K562 (cell line): ENCODE results near the gene TXN2. TPM values are rescaled to one million over a fixed set of nuclear protein-coding genes. Genes with fewer than 3 reads are reported as not detected.

Experiments used
- COPS2 ChIP-seq: fragments of 450-650 bp; conservative IDR thresholded peaks from 2 replicates; pipeline ENCODE4 v1.6.1; 2016; ENCODE audit warnings: mild to moderate bottlenecking, moderate library complexity
- DACH1 ChIP-seq: fragments of 450-650 bp; IDR thresholded peaks from 2 replicates; pipeline ENCODE4 v1.6.1; 2018; ENCODE audit not compliant: partially characterized antibody
- MLLT1 ChIP-seq, 2 experiments: fragments of 450-650 bp; IDR thresholded peaks; 2 replicates each; pipeline ENCODE4 v1.6.1; 2016
- REST ChIP-seq, 2 experiments: fragments of 450-650 bp; formaldehyde crosslinking in 1 of 2; IDR thresholded peaks; 2 replicates each; pipeline versions ENCODE4 v1.4.0 to v1.6.1; 2014 to 2020; ENCODE audit warnings: mild to moderate bottlenecking in 2 of 2, borderline replicate concordance in 1 of 2, low read depth in 1 of 2
- TFAM ChIP-seq: fragments of 250-450 bp; sonication (Bioruptor Pico); conservative IDR thresholded peaks from 2 replicates; pipeline ENCODE4 v1.5.0; 2021; ENCODE audit warnings: mild to moderate bottlenecking, moderate library complexity
- TFAP4 ChIP-seq: sonication (generic); formaldehyde crosslinking; IDR thresholded peaks from 2 replicates; pipeline ENCODE4 v1.8.0; 2022; ENCODE audit warnings: missing genetic modification reagents, mild to moderate bottlenecking, moderate library complexity, borderline replicate concordance
- ZNF23 ChIP-seq: fragments of 250-450 bp; sonication (Bioruptor Pico); IDR thresholded peaks from 2 replicates; pipeline ENCODE4 v1.4.0; 2020; ENCODE audit warnings: mild to moderate bottlenecking
- polyA plus RNA-seq, 8 experiments: library from polyadenylated mRNA; depleted of rRNA in 4 of 8; stranded (reverse) in 5 of 8; unstranded in 3 of 8; fragments of >200 nt; fragmentation: Nextera tagmentation in 2 of 8; fragmentation: Illumina TruSeq in 1 of 8; extraction: Ambion mirVana in 2 of 8; extraction: Trizol in 1 of 8; gene quantifications; 2 replicates each; pipeline versions ENCODE4 v1.2.1 to v1.2.3, GENCODE V29; 2011 to 2014; ENCODE audit warnings: inconsistent platforms in 1 of 8, missing spikeins in 1 of 8
- total RNA-seq, 7 experiments: library from RNA; depleted of rRNA in 6 of 7; stranded (reverse); fragments of >200 nt in 6 of 7; fragmentation: Illumina TruSeq in 2 of 7; extraction: Trizol in 2 of 7; gene quantifications; 2 replicates each; pipeline versions ENCODE4 v1.2.1 to v1.2.3, GENCODE V29; 2011 to 2021; ENCODE audit warnings: low replicate concordance in 1 of 7

TXN2 gene
- total and polyA plus RNA-seq, 9 of the 15 experiments (the other 6 are each of a cell fraction or from before 2014, with no cell fraction given) = 48.5 to 399 (median 118) TPM

- TF ChIP-seq MLLT1 (IDR thresholded peaks at IDR 0.05) = peak in 1 of 2 experiments; percentile 99; a peak in 2 of 4 replicates
- 0 out of 2 replicates have a peak, but pooled peaks have one; percentile 45 for TF ChIP-seq TFAP4 (CRISPR knock-in tag)
- TF ChIP-seq COPS2 = no peak
- peak; percentile 61 for TF ChIP-seq DACH1
- TF ChIP-seq TFAM (CRISPR knock-in tag) = no peak
- peak; percentile 70 for TF ChIP-seq REST (IDR thresholded peaks at IDR 0.05; ENCODE audit: borderline replicate concordance)
- TF ChIP-seq REST (CRISPR knock-in tag; IDR thresholded peaks at IDR 0.05; ENCODE audit: low read depth) = no peak
- TF ChIP-seq ZNF23 = peak; percentile 95
Observed at GRCh38 chr22:36445158-36445668, 36.2 kb downstream of the TXN2 start (continued).
